Ovary (tissue), 3 donors: ENCODE measurements around the gene HSD3B7.

Source experiments
- POLR2A ChIP-seq: fragments of 450-650 bp; IDR thresholded peaks from one replicate; pipeline ENCODE4 v1.6.1; 2017; ENCODE audit warnings: antibody characterized with exemption, mild to moderate bottlenecking, moderate library complexity
- TF ChIP-seq, protein P1 (sequence below), 3 donors: fragments of 450-650 bp in 2 of 3; fragments of 200-600 bp in 1 of 3; IDR thresholded peaks; one replicate each; pipeline versions ENCODE4 v1.5.1 to v1.8.0; 2016 to 2022; ENCODE audit warnings: antibody characterized with exemption in 3 of 3, mild to moderate bottlenecking in 1 of 3
- donor health status: DM: no; HTN: no; CAD: no.

DNA sequence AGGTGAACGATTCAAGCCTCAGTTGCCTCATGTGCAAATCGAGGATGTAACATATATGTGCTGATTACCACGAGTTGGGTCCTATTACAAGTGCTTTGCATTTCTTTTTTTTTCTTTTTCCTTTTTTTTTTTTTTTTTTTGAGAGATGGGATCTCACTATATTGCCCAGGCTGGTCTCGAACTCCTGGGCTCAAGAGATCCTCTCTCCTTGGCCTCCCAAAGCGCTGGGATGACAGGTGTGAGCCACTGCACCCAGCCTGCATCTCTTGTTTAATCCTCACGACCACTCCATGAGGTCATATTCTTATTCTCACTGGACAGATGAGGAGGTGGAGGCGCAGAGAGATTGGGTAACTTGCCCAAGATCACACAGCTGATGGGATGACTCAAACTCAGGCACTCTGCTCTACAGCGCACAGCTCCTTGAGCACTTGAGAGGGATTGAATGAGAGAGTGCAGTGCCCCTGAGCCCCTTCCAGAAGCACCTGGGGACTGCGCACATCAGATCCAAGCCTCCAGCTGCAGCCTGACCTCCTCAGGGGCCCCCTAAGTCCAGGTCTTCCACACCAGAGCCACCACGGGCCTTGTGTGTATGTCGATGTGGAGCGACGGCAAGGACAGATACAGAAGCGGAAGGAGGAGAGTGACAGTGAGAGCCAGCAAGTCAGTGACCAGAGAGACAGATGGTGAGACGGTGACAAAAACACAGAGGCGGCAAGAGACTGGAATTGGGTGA lies 20.5 kb downstream of the HSD3B7 start:
- TF ChIP-seq, protein P1, sequence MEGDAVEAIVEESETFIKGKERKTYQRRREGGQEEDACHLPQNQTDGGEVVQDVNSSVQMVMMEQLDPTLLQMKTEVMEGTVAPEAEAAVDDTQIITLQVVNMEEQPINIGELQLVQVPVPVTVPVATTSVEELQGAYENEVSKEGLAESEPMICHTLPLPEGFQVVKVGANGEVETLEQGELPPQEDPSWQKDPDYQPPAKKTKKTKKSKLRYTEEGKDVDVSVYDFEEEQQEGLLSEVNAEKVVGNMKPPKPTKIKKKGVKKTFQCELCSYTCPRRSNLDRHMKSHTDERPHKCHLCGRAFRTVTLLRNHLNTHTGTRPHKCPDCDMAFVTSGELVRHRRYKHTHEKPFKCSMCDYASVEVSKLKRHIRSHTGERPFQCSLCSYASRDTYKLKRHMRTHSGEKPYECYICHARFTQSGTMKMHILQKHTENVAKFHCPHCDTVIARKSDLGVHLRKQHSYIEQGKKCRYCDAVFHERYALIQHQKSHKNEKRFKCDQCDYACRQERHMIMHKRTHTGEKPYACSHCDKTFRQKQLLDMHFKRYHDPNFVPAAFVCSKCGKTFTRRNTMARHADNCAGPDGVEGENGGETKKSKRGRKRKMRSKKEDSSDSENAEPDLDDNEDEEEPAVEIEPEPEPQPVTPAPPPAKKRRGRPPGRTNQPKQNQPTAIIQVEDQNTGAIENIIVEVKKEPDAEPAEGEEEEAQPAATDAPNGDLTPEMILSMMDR (IDR thresholded peaks at IDR 0.05), result no peak
- no peak for TF ChIP-seq POLR2A
